Activated naive CD8-positive, alpha-beta T cell (primary cell): ENCODE results near the gene PTPRN2.

Experiments used
- H3K27ac Mint-ChIP-seq: one replicate; pipeline ENCODE4 v1.8.0; 2021; ENCODE audit warnings: mixed read lengths
- H3K27me3 Mint-ChIP-seq: one replicate; pipeline ENCODE4 v1.8.0; 2021; ENCODE audit warnings: mixed read lengths
- H3K36me3 Mint-ChIP-seq: one replicate; pipeline ENCODE4 v1.8.0; 2021; ENCODE audit warnings: mixed read lengths
- H3K4me1 Mint-ChIP-seq: one replicate; pipeline ENCODE4 v1.8.0; 2021; ENCODE audit warnings: low read depth, mixed read lengths
- H3K4me3 Mint-ChIP-seq: one replicate; pipeline ENCODE4 v1.8.0; 2021; ENCODE audit warnings: mild to moderate bottlenecking, mixed read lengths
- H3K9me3 Mint-ChIP-seq: one replicate; pipeline ENCODE4 v1.8.0; 2021; ENCODE audit warnings: low read depth, mixed read lengths

PTPRN2 gene

GRCh38 chr7:158244873-158245723 is 342.5 kb downstream of the PTPRN2 start:
- Mint-ChIP-seq H3K27ac (no peak overlapping the region), H3K4me3 (no peak overlapping the region), H3K4me1 (no peaks in the 10 kb centered on the region), H3K9me3 (no peaks in the 10 kb centered on the region), H3K27me3 (no peaks in the 10 kb centered on the region), H3K36me3 (no peaks in the 10 kb centered on the region)

- Mint-ChIP-seq H3K9me3 (no peaks in the 10 kb centered on the region), H3K27ac (no peak overlapping the region), H3K36me3 (no peaks in the 10 kb centered on the region), H3K4me3 (no peak overlapping the region), H3K4me1 (peaks cover 2% of the 10 kb centered on the region), H3K27me3 (peaks cover 4% of the 10 kb centered on the region)
Measured at GRCh38 chr7:158244430-158244829, 343.2 kb downstream of the PTPRN2 start.

GRCh38 chr7:158241919-158242318 is 345.7 kb downstream of the PTPRN2 start:
- Mint-ChIP-seq H3K27me3 (peaks cover 4% of the 10 kb centered on the region), H3K36me3 (no peaks in the 10 kb centered on the region), H3K4me1 (peaks cover 3% of the 10 kb centered on the region), H3K27ac (no peak overlapping the region), H3K4me3 (no peak overlapping the region), H3K9me3 (no peaks in the 10 kb centered on the region)

- Mint-ChIP-seq H3K27ac (no peak overlapping the region), H3K27me3 (peaks cover 4% of the 10 kb centered on the region), H3K9me3 (no peaks in the 10 kb centered on the region), H3K4me1 (peaks cover 3% of the 10 kb centered on the region), H3K36me3 (no peaks in the 10 kb centered on the region), H3K4me3 (no peak overlapping the region)
Measured at GRCh38 chr7:158240801-158241200, 346.8 kb downstream of the PTPRN2 start.

GRCh38 chr7:158239290-158239981 is 348.2 kb downstream of the PTPRN2 start:
- H3K4me1 Mint-ChIP-seq = peaks cover 3% of the 10 kb centered on the region
- H3K36me3 Mint-ChIP-seq = no peaks in the 10 kb centered on the region
- peaks cover 5% of the 10 kb centered on the region for H3K9me3 Mint-ChIP-seq
- H3K27me3 Mint-ChIP-seq = peaks cover 4% of the 10 kb centered on the region
- H3K4me3 Mint-ChIP-seq = no peak overlapping the region
- H3K27ac Mint-ChIP-seq = no peak overlapping the region

- Mint-ChIP-seq H3K27ac (no peak overlapping the region), H3K4me1 (peaks cover 3% of the 10 kb centered on the region), H3K27me3 (peaks cover 4% of the 10 kb centered on the region), H3K4me3 (no peak overlapping the region), H3K9me3 (peaks cover 12% of the 10 kb centered on the region), H3K36me3 (no peaks in the 10 kb centered on the region)
Measured at GRCh38 chr7:158238616-158239289, 348.9 kb downstream of the PTPRN2 start.

GRCh38 chr7:158237672-158238335 is 349.8 kb downstream of the PTPRN2 start:
- H3K27me3 Mint-ChIP-seq = peaks cover 4% of the 10 kb centered on the region
- peaks cover 3% of the 10 kb centered on the region for H3K4me1 Mint-ChIP-seq
- no peak overlapping the region for H3K27ac Mint-ChIP-seq
- no peak overlapping the region for H3K4me3 Mint-ChIP-seq
- no peaks in the 10 kb centered on the region for H3K36me3 Mint-ChIP-seq
- peaks cover 12% of the 10 kb centered on the region for H3K9me3 Mint-ChIP-seq

GRCh38 chr7:158236400-158236799 is 351.2 kb downstream of the PTPRN2 start:
- Mint-ChIP-seq H3K27ac (no peak overlapping the region), H3K4me1 (peaks cover 3% of the 10 kb centered on the region), H3K4me3 (no peak overlapping the region), H3K36me3 (no peaks in the 10 kb centered on the region), H3K9me3 (peaks cover 12% of the 10 kb centered on the region), H3K27me3 (peaks cover 4% of the 10 kb centered on the region)

GRCh38 chr7:158235862-158236261 is 351.8 kb downstream of the PTPRN2 start:
- Mint-ChIP-seq H3K36me3 (no peaks in the 10 kb centered on the region), H3K27me3 (peaks cover 4% of the 10 kb centered on the region), H3K9me3 (peaks cover 12% of the 10 kb centered on the region), H3K27ac (no peak overlapping the region), H3K4me3 (no peak overlapping the region), H3K4me1 (peaks cover 3% of the 10 kb centered on the region)

GRCh38 chr7:158229945-158230344 is 357.7 kb downstream of the PTPRN2 start:
- Mint-ChIP-seq H3K4me3 (no peak overlapping the region), H3K9me3 (peaks cover 26% of the 10 kb centered on the region), H3K27me3 (peaks cover 7% of the 10 kb centered on the region), H3K4me1 (no peaks in the 10 kb centered on the region), H3K27ac (no peak overlapping the region), H3K36me3 (peaks cover 3% of the 10 kb centered on the region)

GRCh38 chr7:158228986-158229385 is 358.6 kb downstream of the PTPRN2 start:
- H3K36me3 Mint-ChIP-seq = peaks cover 3% of the 10 kb centered on the region
- H3K27ac Mint-ChIP-seq = no peak overlapping the region
- peaks cover 9% of the 10 kb centered on the region for H3K27me3 Mint-ChIP-seq
- peaks cover 21% of the 10 kb centered on the region for H3K9me3 Mint-ChIP-seq
- H3K4me1 Mint-ChIP-seq = no peaks in the 10 kb centered on the region
- no peak overlapping the region for H3K4me3 Mint-ChIP-seq

- Mint-ChIP-seq H3K9me3 (peaks cover 18% of the 10 kb centered on the region), H3K4me1 (no peaks in the 10 kb centered on the region), H3K27ac (no peak overlapping the region), H3K4me3 (no peak overlapping the region), H3K36me3 (peaks cover 3% of the 10 kb centered on the region), H3K27me3 (peaks cover 9% of the 10 kb centered on the region)
Measured at GRCh38 chr7:158228131-158228530, 359.5 kb downstream of the PTPRN2 start.

- Mint-ChIP-seq H3K9me3 (peaks cover 18% of the 10 kb centered on the region), H3K27me3 (peaks cover 9% of the 10 kb centered on the region), H3K4me1 (no peaks in the 10 kb centered on the region), H3K4me3 (no peak overlapping the region), H3K36me3 (peaks cover 3% of the 10 kb centered on the region), H3K27ac (no peak overlapping the region)
Measured at GRCh38 chr7:158227258-158227984, 360.2 kb downstream of the PTPRN2 start.

- Mint-ChIP-seq H3K4me3 (no peak overlapping the region), H3K36me3 (no peaks in the 10 kb centered on the region), H3K4me1 (no peaks in the 10 kb centered on the region), H3K9me3 (peaks cover 27% of the 10 kb centered on the region), H3K27ac (no peak overlapping the region), H3K27me3 (peaks cover 10% of the 10 kb centered on the region)
Measured at GRCh38 chr7:158216198-158216597, 371.4 kb downstream of the PTPRN2 start.
